DOHH2 (cell line): ENCODE data around the gene MYO1B.

Experiments
- EZH2phosphoT487 ChIP-seq: fragments of 200-600 bp; sonication (generic); IDR thresholded peaks from 2 replicates; pipeline ENCODE4 v1.6.1; 2017; ENCODE audit warnings: borderline replicate concordance, mild to moderate bottlenecking, antibody characterized with exemption, low read length, moderate library complexity, mixed read lengths
- TF ChIP-seq, protein P1 (sequence below): fragments of 200-600 bp; sonication (generic); IDR thresholded peaks from one replicate; pipeline ENCODE4 v1.5.1; 2014; ENCODE audit warnings: antibody characterized with exemption, mild to moderate bottlenecking, low read depth, low read length; ENCODE audit not compliant: poor library complexity, severe bottlenecking

- TF ChIP-seq, protein P1, sequence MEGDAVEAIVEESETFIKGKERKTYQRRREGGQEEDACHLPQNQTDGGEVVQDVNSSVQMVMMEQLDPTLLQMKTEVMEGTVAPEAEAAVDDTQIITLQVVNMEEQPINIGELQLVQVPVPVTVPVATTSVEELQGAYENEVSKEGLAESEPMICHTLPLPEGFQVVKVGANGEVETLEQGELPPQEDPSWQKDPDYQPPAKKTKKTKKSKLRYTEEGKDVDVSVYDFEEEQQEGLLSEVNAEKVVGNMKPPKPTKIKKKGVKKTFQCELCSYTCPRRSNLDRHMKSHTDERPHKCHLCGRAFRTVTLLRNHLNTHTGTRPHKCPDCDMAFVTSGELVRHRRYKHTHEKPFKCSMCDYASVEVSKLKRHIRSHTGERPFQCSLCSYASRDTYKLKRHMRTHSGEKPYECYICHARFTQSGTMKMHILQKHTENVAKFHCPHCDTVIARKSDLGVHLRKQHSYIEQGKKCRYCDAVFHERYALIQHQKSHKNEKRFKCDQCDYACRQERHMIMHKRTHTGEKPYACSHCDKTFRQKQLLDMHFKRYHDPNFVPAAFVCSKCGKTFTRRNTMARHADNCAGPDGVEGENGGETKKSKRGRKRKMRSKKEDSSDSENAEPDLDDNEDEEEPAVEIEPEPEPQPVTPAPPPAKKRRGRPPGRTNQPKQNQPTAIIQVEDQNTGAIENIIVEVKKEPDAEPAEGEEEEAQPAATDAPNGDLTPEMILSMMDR, result no peak
- TF ChIP-seq EZH2phosphoT487, result no peak
Observed at GRCh38 chr2:191474464-191474863, 229.3 kb downstream of the MYO1B start.
